ENCODE measurements around the gene FRYL.

FRYL gene

DNA sequence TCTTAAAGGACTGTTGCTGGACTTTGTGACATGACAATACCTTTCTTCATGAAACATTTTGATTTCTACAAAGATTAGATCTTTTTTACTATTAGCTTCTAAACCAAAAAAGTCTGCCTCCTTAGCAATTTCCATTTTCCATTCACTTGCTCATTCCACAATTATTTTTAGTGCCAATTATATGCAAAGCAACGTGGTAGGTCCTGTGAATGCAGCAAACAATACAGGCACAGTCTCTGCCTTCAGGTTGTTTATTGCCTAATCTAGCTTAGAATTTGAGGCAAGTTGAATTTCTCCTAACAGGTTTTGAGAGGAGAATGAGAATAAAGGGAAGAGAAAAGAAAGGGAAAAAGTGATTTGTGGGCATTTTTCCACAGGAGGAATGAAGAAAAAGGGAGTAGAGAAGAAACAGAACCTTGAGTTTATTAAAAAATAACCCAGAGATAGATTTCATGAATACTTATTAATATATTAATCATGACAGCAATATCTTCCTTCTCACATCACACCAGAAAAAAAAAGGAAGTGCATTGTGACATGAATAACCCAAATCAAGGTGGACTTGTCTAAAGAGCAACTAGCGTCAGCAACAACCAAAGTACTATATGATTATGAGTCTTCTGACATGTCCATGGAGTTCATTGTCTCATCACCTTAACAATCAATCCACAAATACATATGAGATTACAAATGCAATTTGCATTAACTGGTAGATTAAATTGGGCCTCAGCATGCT is 16.3 kb upstream of the FRYL start:
- H3K4me1 ChIP-seq (ENCODE audit: insufficient read depth, low read length), result peaks cover 6% of the 10 kb centered on the region
- H3K36me3 ChIP-seq (ENCODE audit: insufficient read depth, low read length), result no peaks in the 10 kb centered on the region
- H3K9ac ChIP-seq (ENCODE audit: low read depth, low read length), result no peak overlapping the region
- no peaks in the 10 kb centered on the region for H3K9me3 ChIP-seq (ENCODE audit: control insufficient read depth, insufficient read depth, low read length)

GRCh38 chr4:48795108-48795507 is 15.0 kb upstream of the FRYL start:
- H3K9me3 ChIP-seq (ENCODE audit: control insufficient read depth, insufficient read depth, low read length), result no peaks in the 10 kb centered on the region
- H3K36me3 ChIP-seq (ENCODE audit: insufficient read depth, low read length), result no peaks in the 10 kb centered on the region
- no peak overlapping the region for H3K9ac ChIP-seq (ENCODE audit: low read depth, low read length)
- peaks cover 6% of the 10 kb centered on the region for H3K4me1 ChIP-seq (ENCODE audit: insufficient read depth, low read length)

DNA sequence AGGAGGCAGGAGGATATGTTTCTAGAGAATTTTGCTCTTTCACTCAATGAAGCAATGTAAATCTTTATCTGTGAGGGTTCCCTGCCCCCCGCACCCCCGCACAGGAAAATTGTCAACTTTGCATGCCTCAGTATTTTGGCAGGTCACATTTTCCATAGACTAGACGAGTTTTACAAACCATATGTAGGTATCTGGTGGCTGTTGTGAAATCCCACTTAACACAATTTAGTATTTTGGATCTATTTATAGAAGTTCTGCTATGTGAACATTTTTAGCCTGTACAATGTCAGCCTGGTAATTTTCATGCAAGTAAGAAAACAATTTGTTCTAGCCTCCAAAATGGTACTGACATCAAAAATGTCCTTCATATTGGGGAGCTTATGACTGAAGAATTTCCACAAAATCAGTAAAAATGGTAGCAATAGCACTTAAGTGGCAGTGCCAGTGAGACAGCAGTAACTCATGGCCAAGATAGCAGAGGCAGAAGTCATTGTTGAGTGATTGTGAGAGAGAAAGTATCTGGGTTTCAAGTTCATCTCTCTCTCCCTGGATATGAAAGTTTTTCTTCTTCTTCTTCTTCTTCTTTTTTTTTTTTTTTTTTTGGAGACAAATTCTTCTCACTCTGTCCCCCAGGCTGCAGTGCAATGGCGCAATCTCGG is 12.4 kb upstream of the FRYL start:
- no peaks in the 10 kb centered on the region for H3K36me3 ChIP-seq (ENCODE audit: insufficient read depth, low read length)
- no peaks in the 10 kb centered on the region for H3K9me3 ChIP-seq (ENCODE audit: control insufficient read depth, insufficient read depth, low read length)
- no peaks in the 10 kb centered on the region for H3K4me1 ChIP-seq (ENCODE audit: insufficient read depth, low read length)
- no peak overlapping the region for H3K9ac ChIP-seq (ENCODE audit: low read depth, low read length)

DNA sequence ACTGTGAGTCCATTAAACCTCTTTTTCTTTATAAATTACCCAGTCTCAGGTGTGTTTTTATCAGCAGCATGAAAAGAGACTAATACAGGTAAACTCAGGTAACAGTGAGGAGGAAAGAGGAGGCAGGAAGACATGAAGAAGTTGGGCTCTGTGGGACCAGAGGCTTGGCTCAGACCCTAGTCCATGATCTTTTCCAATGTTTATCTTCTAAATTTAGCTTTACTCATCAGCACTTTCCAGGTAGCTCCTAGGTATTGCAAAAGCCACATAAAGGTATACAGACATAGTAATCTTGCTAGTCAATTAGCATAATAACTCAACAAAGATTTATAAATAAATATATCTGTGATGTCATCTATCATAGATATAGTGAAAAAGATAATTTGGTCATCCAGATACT is 11.2 kb upstream of the FRYL start:
- H3K9me3 ChIP-seq (ENCODE audit: control insufficient read depth, insufficient read depth, low read length), result no peaks in the 10 kb centered on the region
- H3K36me3 ChIP-seq (ENCODE audit: insufficient read depth, low read length), result no peaks in the 10 kb centered on the region
- no peaks in the 10 kb centered on the region for H3K4me1 ChIP-seq (ENCODE audit: insufficient read depth, low read length)
- H3K9ac ChIP-seq (ENCODE audit: low read depth, low read length), result no peak overlapping the region

GRCh38 chr4:48790561-48790960 is 10.5 kb upstream of the FRYL start:
- Histone ChIP-seq H3K36me3 (ENCODE audit: insufficient read depth, low read length) (no peaks in the 10 kb centered on the region), H3K9ac (ENCODE audit: low read depth, low read length) (no peak overlapping the region), H3K9me3 (ENCODE audit: control insufficient read depth, insufficient read depth, low read length) (no peaks in the 10 kb centered on the region), H3K4me1 (ENCODE audit: insufficient read depth, low read length) (no peaks in the 10 kb centered on the region)

- H3K4me1 ChIP-seq (ENCODE audit: insufficient read depth, low read length), result no peaks in the 10 kb centered on the region
- no peaks in the 10 kb centered on the region for H3K9me3 ChIP-seq (ENCODE audit: control insufficient read depth, insufficient read depth, low read length)
- no peaks in the 10 kb centered on the region for H3K36me3 ChIP-seq (ENCODE audit: insufficient read depth, low read length)
- H3K9ac ChIP-seq (ENCODE audit: low read depth, low read length), result no peak overlapping the region
These were observed 7.0 kb upstream of the FRYL start for GRCh38 chr4:48787056-48787455.

- H3K9me3 ChIP-seq (ENCODE audit: control insufficient read depth, insufficient read depth, low read length), result no peaks in the 10 kb centered on the region
- peaks cover under 1% of the 10 kb centered on the region; the same call in 1 of the 2 replicates for H3K4me1 ChIP-seq (ENCODE audit: insufficient read depth, low read length)
- H3K9ac ChIP-seq (ENCODE audit: low read depth, low read length), result no peak overlapping the region
- H3K36me3 ChIP-seq (ENCODE audit: insufficient read depth, low read length), result no peaks in the 10 kb centered on the region
These were observed 6.5 kb upstream of the FRYL start for GRCh38 chr4:48786549-48786948.

- Histone ChIP-seq H3K4me1 (ENCODE audit: insufficient read depth, low read length) (peaks cover 6% of the 10 kb centered on the region; the same call in 1 of the 2 replicates), H3K9ac (ENCODE audit: low read depth, low read length) (no peak overlapping the region), H3K9me3 (ENCODE audit: control insufficient read depth, insufficient read depth, low read length) (no peaks in the 10 kb centered on the region), H3K36me3 (ENCODE audit: insufficient read depth, low read length) (no peaks in the 10 kb centered on the region)
These were observed 5.2 kb upstream of the FRYL start for GRCh38 chr4:48785302-48785701.

GRCh38 chr4:48781968-48782367 is 1.9 kb upstream of the FRYL start:
- no peak overlapping the region for H3K9ac ChIP-seq (ENCODE audit: low read depth, low read length)
- H3K4me1 ChIP-seq (ENCODE audit: insufficient read depth, low read length), result peaks cover 14% of the 10 kb centered on the region; the same call in 1 of the 2 replicates
- no peaks in the 10 kb centered on the region for H3K9me3 ChIP-seq (ENCODE audit: control insufficient read depth, insufficient read depth, low read length)
- no peaks in the 10 kb centered on the region for H3K36me3 ChIP-seq (ENCODE audit: insufficient read depth, low read length)

DNA sequence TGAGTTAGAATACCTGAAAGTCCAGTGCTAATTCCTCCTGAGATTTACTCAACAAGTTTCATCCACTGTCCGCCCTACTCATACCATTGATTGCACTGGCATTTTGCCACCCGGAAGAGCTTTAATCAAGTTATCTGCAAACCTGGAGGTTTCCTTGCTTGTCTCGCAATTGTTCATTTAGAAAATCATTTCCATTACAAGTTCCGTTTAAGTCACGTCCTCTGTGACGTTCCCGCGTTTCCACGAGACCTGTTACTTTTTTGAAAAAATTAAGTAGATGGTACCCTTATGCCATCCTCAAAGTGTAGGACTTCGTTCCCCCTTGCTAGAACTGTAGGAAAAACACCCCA is 761 bp upstream of the FRYL start:
- no peaks in the 10 kb centered on the region for H3K9me3 ChIP-seq (ENCODE audit: control insufficient read depth, insufficient read depth, low read length)
- peaks cover 19% of the 10 kb centered on the region; the same call in 1 of the 2 replicates for H3K4me1 ChIP-seq (ENCODE audit: insufficient read depth, low read length)
- H3K9ac ChIP-seq (ENCODE audit: low read depth, low read length), result peak overlapping the region; percentile 76
- H3K36me3 ChIP-seq (ENCODE audit: insufficient read depth, low read length), result no peaks in the 10 kb centered on the region

DNA sequence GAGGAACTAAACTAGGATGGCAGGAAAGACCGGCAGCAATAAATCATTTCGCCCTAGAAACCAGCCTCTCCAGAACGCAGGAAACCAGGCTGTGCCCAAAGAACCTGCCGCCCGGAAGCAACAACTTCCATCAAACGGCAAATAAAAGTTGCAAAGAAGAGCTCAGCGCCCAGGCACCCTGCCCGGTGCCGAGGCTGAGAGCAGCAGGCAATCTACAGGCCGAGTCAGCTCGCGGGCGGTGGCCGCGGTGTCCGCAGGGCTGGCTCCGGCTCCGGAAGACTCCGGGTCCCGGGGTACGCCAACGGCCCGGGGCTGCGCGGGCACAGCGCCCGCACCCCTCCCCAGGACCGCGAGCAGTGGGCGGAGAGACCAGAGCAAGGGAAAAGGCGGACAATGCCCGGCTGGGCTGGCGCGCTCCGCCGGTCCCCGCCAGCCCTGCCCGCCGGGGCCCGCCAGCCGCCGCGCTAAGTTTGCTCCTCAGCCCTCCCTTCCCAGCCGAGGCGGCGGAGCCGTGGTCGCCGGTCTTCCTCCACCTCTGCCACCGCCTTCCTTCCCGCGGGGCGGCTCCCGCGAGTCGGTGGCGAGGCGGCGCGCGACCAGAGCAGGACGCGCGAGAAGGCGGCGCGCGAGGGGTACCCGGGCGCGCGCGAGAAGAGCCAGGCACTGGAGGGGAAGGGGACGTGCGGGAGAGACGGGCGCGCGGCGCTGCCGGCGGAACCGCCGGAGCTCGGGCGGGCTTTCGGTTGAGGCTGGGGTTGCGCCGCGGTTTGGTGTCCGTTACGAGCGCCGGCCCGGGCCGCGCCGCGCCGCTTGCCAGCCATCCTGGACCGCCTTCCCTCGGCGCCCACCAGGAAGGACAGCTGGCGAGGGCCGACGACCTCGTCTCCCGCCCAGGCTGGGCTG is 733 bp downstream of the FRYL start:
- no peaks in the 10 kb centered on the region for H3K36me3 ChIP-seq (ENCODE audit: insufficient read depth, low read length)
- peak overlapping the region; percentile 65 for H3K9ac ChIP-seq (ENCODE audit: low read depth, low read length)
- H3K9me3 ChIP-seq (ENCODE audit: control insufficient read depth, insufficient read depth, low read length), result no peaks in the 10 kb centered on the region
- H3K4me1 ChIP-seq (ENCODE audit: insufficient read depth, low read length), result peaks cover 24% of the 10 kb centered on the region

- Histone ChIP-seq H3K36me3 (ENCODE audit: insufficient read depth, low read length) (no peaks in the 10 kb centered on the region), H3K9me3 (ENCODE audit: control insufficient read depth, insufficient read depth, low read length) (no peaks in the 10 kb centered on the region), H3K9ac (ENCODE audit: low read depth, low read length) (peak overlapping the region; percentile 65), H3K4me1 (ENCODE audit: insufficient read depth, low read length) (peaks cover 24% of the 10 kb centered on the region)
These were observed 1.5 kb downstream of the FRYL start for GRCh38 chr4:48778431-48779094.

DNA sequence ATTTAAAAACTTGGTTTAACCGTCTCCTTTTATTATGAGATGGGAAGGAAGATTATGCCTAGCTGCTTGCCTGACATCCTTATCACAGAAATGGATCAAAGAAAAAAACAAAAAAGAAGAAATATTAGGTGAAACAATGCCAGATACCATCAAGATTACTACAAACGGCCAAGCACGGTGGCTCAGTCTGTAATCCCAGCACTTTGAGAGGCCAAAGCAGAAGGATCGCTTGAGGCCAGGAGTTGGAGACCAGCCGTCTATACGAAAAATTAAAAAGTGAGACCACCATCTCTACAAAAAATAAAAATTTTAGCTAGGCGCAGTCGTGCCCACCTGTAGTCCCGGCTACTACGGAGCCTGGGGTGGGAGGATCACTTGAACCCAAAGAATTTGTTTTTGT is 2.3 kb downstream of the FRYL start:
- H3K9ac ChIP-seq (ENCODE audit: low read depth, low read length), result peak overlapping the region; percentile 65
- H3K4me1 ChIP-seq (ENCODE audit: insufficient read depth, low read length), result peaks cover 24% of the 10 kb centered on the region
- no peaks in the 10 kb centered on the region for H3K9me3 ChIP-seq (ENCODE audit: control insufficient read depth, insufficient read depth, low read length)
- no peaks in the 10 kb centered on the region for H3K36me3 ChIP-seq (ENCODE audit: insufficient read depth, low read length)
